Natural killer cell (primary cell): ENCODE data around the gene MCTP1. TPM values are rescaled to one million over a fixed set of nuclear protein-coding genes. Genes with fewer than 3 reads are reported as not detected.

ENCODE experiments used
- ATAC-seq, 3 donors: fragments of 150-1000 bp in 2 of 3; fragments of 200-7000 bp in 1 of 3; cut with Tn5 transposase; 1 replicate in 1 of 3; 2 replicates in 2 of 3; pipeline ENCODE4 v1.10.0; 2021; ENCODE audit warnings: mild to moderate bottlenecking in 2 of 3, moderate library complexity in 2 of 3
- DNase-seq, 2 donors: peaks; one replicate each; pipeline versions ENCODE4 v3.0.0 to v3.0.0-alpha.2; 2013 to 2021; ENCODE audit warnings: mixed read lengths in 1 of 2
- H3K27ac ChIP-seq: one replicate; pipeline ENCODE4 v1.5.1; 2013; ENCODE audit warnings: mild to moderate bottlenecking, low read length
- H3K27me3 ChIP-seq: one replicate; pipeline ENCODE4 v1.6.1; 2013; ENCODE audit warnings: low read length; ENCODE audit not compliant: control insufficient read depth, insufficient read depth
- H3K36me3 ChIP-seq: one replicate; pipeline ENCODE4 v1.6.1; 2013; ENCODE audit warnings: low read length; ENCODE audit not compliant: control insufficient read depth, insufficient read depth
- H3K4me1 ChIP-seq: one replicate; pipeline ENCODE4 v1.6.1; 2013; ENCODE audit warnings: low read length; ENCODE audit not compliant: control insufficient read depth, insufficient read depth
- H3K4me3 ChIP-seq: one replicate; pipeline ENCODE4 v1.5.1; 2013; ENCODE audit warnings: low read length
- H3K9me3 ChIP-seq: one replicate; pipeline ENCODE4 v1.6.1; 2013; ENCODE audit warnings: low read length; ENCODE audit not compliant: control insufficient read depth, insufficient read depth
- H3K27ac Mint-ChIP-seq, 2 donors: one replicate each; pipeline ENCODE4 v1.8.0; 2022; ENCODE audit warnings: mild to moderate bottlenecking in 2 of 2, mixed read lengths in 2 of 2, moderate library complexity in 1 of 2
- H3K27me3 Mint-ChIP-seq, 2 donors: one replicate each; pipeline ENCODE4 v1.8.0; 2022; ENCODE audit warnings: low read depth in 2 of 2, mixed read lengths in 2 of 2
- H3K36me3 Mint-ChIP-seq: one replicate; pipeline ENCODE4 v1.8.0; 2022; ENCODE audit warnings: mixed read lengths
- H3K4me1 Mint-ChIP-seq, 2 donors: one replicate each; pipeline ENCODE4 v1.8.0; 2022; ENCODE audit warnings: mixed read lengths in 2 of 2
- H3K4me3 Mint-ChIP-seq: one replicate; pipeline ENCODE4 v1.8.0; 2022; ENCODE audit warnings: mild to moderate bottlenecking, moderate library complexity, mixed read lengths
- H3K9me3 Mint-ChIP-seq, 2 donors: one replicate each; pipeline ENCODE4 v1.8.0; 2022; ENCODE audit warnings: mixed read lengths in 2 of 2
- CTCF ChIP-seq: fragments of 200-600 bp; IDR thresholded peaks from one replicate; pipeline ENCODE4 v1.8.0; 2022; ENCODE audit warnings: antibody characterized with exemption
- WGBS: methylation state at CpG from one replicate; pipeline ENCODE4 v1.1.7; 2013; ENCODE audit warnings: missing lambda C conversion rate; ENCODE audit not compliant: insufficient coverage; 5-methylcytosine and 5-hydroxymethylcytosine counted together
- intact Hi-C: fragments of 100-400 bp; cut with micrococcal nuclease; formaldehyde crosslinking; loops from one replicate; pipeline ENCODE4 v1.14.2; 2022
- total RNA-seq, 4 donors: library from RNA; stranded (reverse); fragments of 120-200 nt in 1 of 4; gene quantifications; one replicate each; pipeline versions ENCODE4 v1.2.3 to v1.2.4, GENCODE V29; 2013 to 2022

The MCTP1 gene
- total RNA-seq, 3 donors from 2014 or later (not counting 1 experiment from before 2014, with no cell fraction given) = 4.7 to 15.1 (median 9.8) TPM

- WGBS = no CpG with 5 or more reads among the region's 1 CpG
- no peak for ATAC-seq
- Mint-ChIP-seq H3K36me3 (no peaks in the 10 kb centered on the region), H3K4me1 (no peaks in the 10 kb centered on the region), H3K4me3 (no peak overlapping the region), H3K27ac (no peak overlapping the region), H3K27me3 (no peaks in the 10 kb centered on the region), H3K9me3 (no peaks in the 10 kb centered on the region)
- TF ChIP-seq CTCF = no peak
- Histone ChIP-seq H3K27ac (no peak overlapping the region), H3K27me3 (no peaks in the 10 kb centered on the region), H3K36me3 (peaks cover 9% of the 10 kb centered on the region), H3K4me3 (no peak overlapping the region), H3K9me3 (no peaks in the 10 kb centered on the region), H3K4me1 (no peaks in the 10 kb centered on the region)
- no peak for DNase-seq
- intact Hi-C loops = no loop called here
Observed at GRCh38 chr5:94670726-94671125, 614.2 kb downstream of the MCTP1 start.

- H3K27me3 Mint-ChIP-seq = no peaks in the 10 kb centered on the region
- TF ChIP-seq CTCF = no peak
- no peaks in the 10 kb centered on the region for H3K36me3 Mint-ChIP-seq
- H3K27ac Mint-ChIP-seq = no peak overlapping the region
- intact Hi-C loops = no loop called here
- H3K27me3 ChIP-seq = no peaks in the 10 kb centered on the region
- no peaks in the 10 kb centered on the region for H3K4me1 Mint-ChIP-seq
- WGBS = 79% methylated on average over 3 of the region's 3 CpGs
- no peaks in the 10 kb centered on the region for H3K4me1 ChIP-seq
- ATAC-seq (no peak), DNase-seq (no peak)
- H3K4me3 Mint-ChIP-seq = no peak overlapping the region
- no peak overlapping the region for H3K27ac ChIP-seq
- no peak overlapping the region for H3K4me3 ChIP-seq
- no peaks in the 10 kb centered on the region for H3K9me3 Mint-ChIP-seq
- no peaks in the 10 kb centered on the region for H3K9me3 ChIP-seq
- peaks cover 23% of the 10 kb centered on the region for H3K36me3 ChIP-seq
Observed at GRCh38 chr5:94667937-94668336, 617.0 kb downstream of the MCTP1 start.

GRCh38 chr5:94661086-94661485 is 623.8 kb downstream of the MCTP1 start:
- 99% methylated on average over 3 of the region's 3 CpGs for WGBS
- Mint-ChIP-seq H3K36me3 (peaks cover 31% of the 10 kb centered on the region), H3K27ac (no peak overlapping the region), H3K4me3 (no peak overlapping the region), H3K9me3 (peaks cover 13 to 18% of the 10 kb centered on the region in 2 donors), H3K27me3 (no peaks in the 10 kb centered on the region), H3K4me1 (no peaks in the 10 kb centered on the region)
- H3K4me3 ChIP-seq = no peak overlapping the region
- intact Hi-C loops = no loop called here
- ATAC-seq = no peak
- H3K36me3 ChIP-seq = peaks cover 29% of the 10 kb centered on the region
- H3K27me3 ChIP-seq = no peaks in the 10 kb centered on the region
- TF ChIP-seq CTCF = no peak
- no peak overlapping the region for H3K27ac ChIP-seq
- H3K9me3 ChIP-seq = peaks cover 3% of the 10 kb centered on the region
- DNase-seq = no peak
- no peaks in the 10 kb centered on the region for H3K4me1 ChIP-seq

GRCh38 chr5:94660506-94660905 is 624.4 kb downstream of the MCTP1 start:
- H3K36me3 ChIP-seq = peaks cover 33% of the 10 kb centered on the region
- peaks cover 37% of the 10 kb centered on the region for H3K36me3 Mint-ChIP-seq
- H3K4me3 Mint-ChIP-seq = no peak overlapping the region
- no peak for ATAC-seq
- no peak for DNase-seq
- TF ChIP-seq CTCF = no peak
- H3K9me3 ChIP-seq = peaks cover 3% of the 10 kb centered on the region
- H3K9me3 Mint-ChIP-seq = peaks cover 13 to 18% of the 10 kb centered on the region in 2 donors
- WGBS = 92% methylated on average over 8 of the region's 8 CpGs
- no peaks in the 10 kb centered on the region for H3K27me3 ChIP-seq
- no peaks in the 10 kb centered on the region for H3K4me1 ChIP-seq
- no peaks in the 10 kb centered on the region for H3K27me3 Mint-ChIP-seq
- no peaks in the 10 kb centered on the region for H3K4me1 Mint-ChIP-seq
- H3K27ac Mint-ChIP-seq = no peak overlapping the region
- intact Hi-C loops = no loop called here
- H3K4me3 ChIP-seq = no peak overlapping the region
- H3K27ac ChIP-seq = no peak overlapping the region
